T-cell (primary cell): Measurements from ENCODE around the gene B3GAT1. TPM values are rescaled to one million over a fixed set of nuclear protein-coding genes. Genes with fewer than 3 reads are reported as not detected.

ENCODE experiments used
- ATAC-seq, 4 experiments: fragments of 200-7000 bp in 3 of 4; fragments of 150-1000 bp in 1 of 4; cut with Tn5 transposase; replicated peaks in 1 of 4; 1 replicate in 3 of 4; 2 replicates in 1 of 4; pipeline ENCODE4 v1.10.0; 2021; ENCODE audit warnings: moderate library complexity in 3 of 4, mild to moderate bottlenecking in 2 of 4, moderate number of reproducible peaks in 1 of 4
- CTCF ChIA-PET, 2 donors: fragments of 300-600 bp; sonication (Branson Sonifier 250); formaldehyde crosslinking; loops; one replicate each; lab custom pipeline; 2022; ENCODE audit warnings: antibody characterized with exemption in 2 of 2; lab: Charles Lee
- POLR2A ChIA-PET, 2 donors: fragments of 300-600 bp; sonication (Branson Sonifier 250); formaldehyde crosslinking; loops; one replicate each; lab custom pipeline; 2022; ENCODE audit warnings: antibody characterized with exemption in 2 of 2; lab: Charles Lee
- DNase-seq, 35 experiments: peaks; one replicate each; pipeline versions ENCODE4 v3.0.0 to v3.0.0-alpha.2; 2013 to 2023
- H3K27ac ChIP-seq: one replicate; pipeline ENCODE4 v1.5.1; 2013; ENCODE audit warnings: low read length
- H3K27me3 ChIP-seq, 2 experiments: replicated peaks in 1 of 2; 1 replicate in 1 of 2; 2 replicates in 1 of 2; pipeline versions ENCODE4 v1.6.1 to v1.7.0; 2013; ENCODE audit warnings: low read length in 1 of 2, mixed read lengths in 1 of 2; ENCODE audit not compliant: control insufficient read depth in 2 of 2, insufficient read depth in 2 of 2; ENCODE audit errors: extremely low read depth in 1 of 2
- H3K36me3 ChIP-seq, 2 donors: 1 replicate in 1 of 2; 2 replicates in 1 of 2; pipeline versions ENCODE4 v1.6.1 to v1.7.0; 2013; ENCODE audit warnings: low read length in 1 of 2; ENCODE audit not compliant: control insufficient read depth in 2 of 2, insufficient read depth in 1 of 2; ENCODE audit errors: extremely low read depth in 1 of 2
- H3K4me1 ChIP-seq, 2 experiments: 1 replicate in 1 of 2; 2 replicates in 1 of 2; pipeline versions ENCODE4 v1.6.1 to v1.7.0; 2013; ENCODE audit warnings: low read length in 2 of 2, mixed read lengths in 1 of 2; ENCODE audit not compliant: insufficient read depth in 2 of 2, control insufficient read depth in 1 of 2; ENCODE audit errors: extremely low read depth in 1 of 2
- H3K4me3 ChIP-seq, 2 donors: 1 replicate in 1 of 2; 2 replicates in 1 of 2; pipeline versions ENCODE4 v1.5.1 to v1.7.0; 2013; ENCODE audit warnings: mild to moderate bottlenecking in 2 of 2, low read length in 1 of 2, moderate library complexity in 1 of 2; ENCODE audit not compliant: control insufficient read depth in 1 of 2; ENCODE audit errors: extremely low read depth in 1 of 2
- H3K9me3 ChIP-seq: 2 replicates; pipeline ENCODE4 v1.7.0; 2013
- H3K27ac Mint-ChIP-seq, 2 donors: one replicate each; pipeline ENCODE4 v1.8.0; 2020 to 2021; ENCODE audit warnings: mild to moderate bottlenecking in 2 of 2, mixed read lengths in 2 of 2
- H3K27me3 Mint-ChIP-seq, 2 donors: one replicate each; pipeline ENCODE4 v1.8.0; 2021 to 2022; ENCODE audit warnings: mixed read lengths in 2 of 2
- H3K36me3 Mint-ChIP-seq: one replicate; pipeline ENCODE4 v1.8.0; 2021; ENCODE audit warnings: mixed read lengths
- H3K4me1 Mint-ChIP-seq, 3 donors: one replicate each; pipeline ENCODE4 v1.8.0; 2020 to 2022; ENCODE audit warnings: mixed read lengths in 3 of 3, mild to moderate bottlenecking in 1 of 3
- H3K4me3 Mint-ChIP-seq, 3 donors: one replicate each; pipeline ENCODE4 v1.8.0; 2020 to 2022; ENCODE audit warnings: mild to moderate bottlenecking in 3 of 3, mixed read lengths in 3 of 3, moderate library complexity in 3 of 3
- H3K9me3 Mint-ChIP-seq, 3 donors: one replicate each; pipeline ENCODE4 v1.8.0; 2020 to 2022; ENCODE audit warnings: mixed read lengths in 3 of 3
- WGBS: methylation state at CpG from one replicate; pipeline ENCODE4 v1.1.5; 2013; ENCODE audit warnings: missing lambda C conversion rate; ENCODE audit not compliant: insufficient coverage; 5-methylcytosine and 5-hydroxymethylcytosine counted together
- total RNA-seq, 35 experiments: library from RNA in 6 of 35; stranded (reverse) in 6 of 35; fragments of 120-200 nt in 1 of 35; gene quantifications; one replicate each; pipeline versions ENCODE4 v1.2.1 to v1.2.4 and lab custom pipeline; 2013 to 2026

Gene B3GAT1
- total RNA-seq, 5 donors from 2014 or later (not counting 1 experiment from before 2014, with no cell fraction given) = 0.38 to 6.1 (median 1.3) TPM

GRCh38 chr11:134443246-134443645, 31.2 kb upstream of the B3GAT1 start:
- Histone ChIP-seq H3K9me3 (no peaks in the 10 kb centered on the region), H3K27me3 (peaks cover 0 to 27% of the 10 kb centered on the region in 2 experiments), H3K27ac (no peak overlapping the region), H3K4me3 (no peak overlapping the region), H3K36me3 (no peaks in the 10 kb centered on the region), H3K4me1 (no peaks in the 10 kb centered on the region)
- ATAC-seq (no peak), DNase-seq (no peak)
- Mint-ChIP-seq H3K27ac (no peak overlapping the region), H3K9me3 (peaks cover 2 to 4% (median 3%) of the 10 kb centered on the region in 3 donors), H3K4me1 (no peaks in the 10 kb centered on the region), H3K4me3 (no peak overlapping the region), H3K36me3 (no peaks in the 10 kb centered on the region), H3K27me3 (peaks cover 10 to 15% of the 10 kb centered on the region in 2 donors)
- ChIA-PET POLR2A (no interaction called here), CTCF (no interaction called here)
- 84% methylated on average over 5 of the region's 6 CpGs for WGBS

- Histone ChIP-seq H3K36me3 (no peaks in the 10 kb centered on the region), H3K9me3 (no peaks in the 10 kb centered on the region), H3K4me3 (no peak overlapping the region), H3K27me3 (peaks cover 0 to 27% of the 10 kb centered on the region in 2 experiments), H3K27ac (no peak overlapping the region), H3K4me1 (no peaks in the 10 kb centered on the region)
- no peak for ATAC-seq
- no peaks in the 10 kb centered on the region for H3K4me1 Mint-ChIP-seq
- H3K27me3 Mint-ChIP-seq = peaks cover 10 to 19% of the 10 kb centered on the region in 2 donors
- ChIA-PET CTCF (no interaction called here), POLR2A (no interaction called here)
- H3K9me3 Mint-ChIP-seq = peaks cover 2 to 4% (median 3%) of the 10 kb centered on the region in 3 donors
- no peak overlapping the region for H3K4me3 Mint-ChIP-seq
- DNase-seq = no peak
- no peak overlapping the region for H3K27ac Mint-ChIP-seq
- 94% methylated on average over 10 of the region's 10 CpGs for WGBS
- no peaks in the 10 kb centered on the region for H3K36me3 Mint-ChIP-seq
These were observed 30.2 kb upstream of the B3GAT1 start for GRCh38 chr11:134442246-134442645.

DNA sequence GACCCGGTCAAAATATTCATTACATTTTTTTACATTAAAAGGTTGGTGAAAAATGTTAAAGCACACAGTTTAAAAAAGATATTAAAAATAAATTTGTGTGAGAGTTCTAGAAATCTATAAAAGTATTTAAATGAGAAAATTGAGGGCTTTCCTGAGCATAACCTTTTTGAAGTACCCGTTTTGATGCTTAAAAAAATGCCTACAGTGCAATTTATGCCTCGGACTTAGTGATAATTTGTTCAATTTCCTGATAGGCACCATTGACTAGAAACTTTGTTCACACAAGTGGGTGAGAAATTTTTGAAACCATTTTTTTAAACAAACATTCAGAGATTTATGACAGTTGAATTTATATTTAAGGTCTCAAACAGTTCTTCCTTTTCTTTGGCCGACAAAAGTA, 29.7 kb upstream of the B3GAT1 start:
- Histone ChIP-seq H3K36me3 (no peaks in the 10 kb centered on the region), H3K4me3 (no peak overlapping the region), H3K27me3 (peaks cover 0 to 27% of the 10 kb centered on the region in 2 experiments), H3K4me1 (no peaks in the 10 kb centered on the region), H3K9me3 (no peaks in the 10 kb centered on the region), H3K27ac (no peak overlapping the region)
- Mint-ChIP-seq H3K36me3 (no peaks in the 10 kb centered on the region), H3K27me3 (peaks cover 9 to 18% of the 10 kb centered on the region in 2 donors), H3K4me1 (no peaks in the 10 kb centered on the region), H3K27ac (no peak overlapping the region), H3K4me3 (no peak overlapping the region), H3K9me3 (peaks cover 2 to 4% (median 3%) of the 10 kb centered on the region in 3 donors)
- ChIA-PET CTCF (no interaction called here), POLR2A (no interaction called here)
- DNase-seq (no peak), ATAC-seq (no peak)
- no CpG with 5 or more reads among the region's 4 CpGs for WGBS

DNA sequence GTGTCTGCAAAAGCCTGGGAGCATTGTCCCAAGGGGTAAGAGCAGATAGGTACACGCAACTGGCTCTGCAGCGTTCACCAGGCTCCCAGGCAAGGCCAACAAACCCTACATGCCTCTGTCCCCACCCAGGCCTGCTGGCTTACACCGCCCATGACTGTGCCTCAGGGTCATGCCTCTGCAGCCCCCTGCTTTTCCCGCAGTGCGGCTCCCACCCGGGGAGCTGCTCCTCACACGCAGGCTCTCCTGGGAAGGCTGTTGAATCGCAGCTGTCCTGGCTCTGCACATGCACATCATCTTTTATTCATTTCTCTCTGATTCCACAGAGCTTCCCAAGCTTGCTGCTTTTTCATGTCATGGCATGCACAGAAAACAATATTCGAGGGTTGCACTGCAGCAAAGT, 29.2 kb upstream of the B3GAT1 start:
- POLR2A ChIA-PET = no interaction called here

DNA sequence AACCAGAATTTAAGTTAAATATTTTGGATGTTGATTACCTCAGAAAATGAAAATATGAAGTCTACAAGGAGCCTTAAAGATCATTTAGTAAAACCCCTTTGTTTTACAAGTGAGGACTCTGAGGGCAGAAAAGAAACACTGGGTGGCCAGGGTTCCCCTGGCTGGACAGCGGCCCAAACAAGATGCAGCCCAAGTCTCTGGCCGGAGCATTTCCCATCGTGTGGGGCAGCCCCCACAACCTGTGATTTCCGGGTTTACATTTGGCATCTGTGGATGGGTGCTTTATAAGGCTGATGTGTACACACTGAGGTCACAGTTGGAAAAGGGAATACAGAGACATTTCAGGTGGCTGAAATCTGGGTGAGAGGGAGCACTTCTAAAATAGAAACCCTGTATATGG, 28.8 kb upstream of the B3GAT1 start:
- Histone ChIP-seq H3K4me3 (no peak overlapping the region), H3K4me1 (no peaks in the 10 kb centered on the region), H3K27ac (no peak overlapping the region), H3K36me3 (no peaks in the 10 kb centered on the region), H3K27me3 (peaks cover 0 to 31% of the 10 kb centered on the region in 2 experiments), H3K9me3 (no peaks in the 10 kb centered on the region)
- ChIA-PET POLR2A (no interaction called here), CTCF (no interaction called here)
- WGBS = 86% methylated on average over 4 of the region's 4 CpGs
- H3K9me3 Mint-ChIP-seq = peaks cover 2 to 4% (median 3%) of the 10 kb centered on the region in 3 donors
- H3K27me3 Mint-ChIP-seq = peaks cover 9 to 18% of the 10 kb centered on the region in 2 donors
- H3K4me1 Mint-ChIP-seq = no peaks in the 10 kb centered on the region
- H3K4me3 Mint-ChIP-seq = no peak overlapping the region
- ATAC-seq = no peak
- DNase-seq = no peak
- H3K36me3 Mint-ChIP-seq = no peaks in the 10 kb centered on the region
- no peak overlapping the region for H3K27ac Mint-ChIP-seq

More for the DNA sequence above, 29.2 kb upstream of the B3GAT1 start:
- no peak for DNase-seq
- no peak overlapping the region for H3K4me3 ChIP-seq
- no peak overlapping the region for H3K27ac ChIP-seq
- H3K9me3 ChIP-seq = no peaks in the 10 kb centered on the region
- H3K4me1 ChIP-seq = no peaks in the 10 kb centered on the region
- H3K36me3 ChIP-seq = no peaks in the 10 kb centered on the region
- WGBS = 81% methylated on average over 7 of the region's 9 CpGs
- H3K4me3 Mint-ChIP-seq = no peak overlapping the region
- H3K27ac Mint-ChIP-seq = no peak overlapping the region
- H3K27me3 Mint-ChIP-seq = peaks cover 9 to 18% of the 10 kb centered on the region in 2 donors
- no peaks in the 10 kb centered on the region for H3K4me1 Mint-ChIP-seq
- no peaks in the 10 kb centered on the region for H3K36me3 Mint-ChIP-seq
- CTCF ChIA-PET = no interaction called here
- peaks cover 0 to 27% of the 10 kb centered on the region in 2 experiments for H3K27me3 ChIP-seq
- ATAC-seq = no peak
- peaks cover 2 to 4% (median 3%) of the 10 kb centered on the region in 3 donors for H3K9me3 Mint-ChIP-seq

- no peaks in the 10 kb centered on the region for H3K36me3 Mint-ChIP-seq
- no peaks in the 10 kb centered on the region for H3K4me1 ChIP-seq
- H3K9me3 ChIP-seq = no peaks in the 10 kb centered on the region
- H3K4me3 Mint-ChIP-seq = no peak overlapping the region
- WGBS = 68% methylated on average over 16 of the region's 21 CpGs
- no peaks in the 10 kb centered on the region for H3K9me3 Mint-ChIP-seq
- ATAC-seq (no peak), DNase-seq (no peak)
- H3K4me3 ChIP-seq = no peak overlapping the region
- peaks cover 9 to 18% of the 10 kb centered on the region in 2 donors for H3K27me3 Mint-ChIP-seq
- ChIA-PET POLR2A (no interaction called here), CTCF (no interaction called here)
- H3K27ac Mint-ChIP-seq = no peak overlapping the region
- no peak overlapping the region for H3K27ac ChIP-seq
- H3K36me3 ChIP-seq = no peaks in the 10 kb centered on the region
- peaks cover 0 to 33% of the 10 kb centered on the region in 2 experiments for H3K27me3 ChIP-seq
- no peaks in the 10 kb centered on the region for H3K4me1 Mint-ChIP-seq
These were observed 26.8 kb upstream of the B3GAT1 start for GRCh38 chr11:134438542-134439537.
